Fibroblast of peridontal ligament (primary cell): Measurements from ENCODE around the gene GALNT12.

Experiments
- DNase-seq: peaks from one replicate; pipeline ENCODE4 v3.0.0-alpha.2; 2010; ENCODE audit errors: extremely low read depth

GALNT12 gene

DNA sequence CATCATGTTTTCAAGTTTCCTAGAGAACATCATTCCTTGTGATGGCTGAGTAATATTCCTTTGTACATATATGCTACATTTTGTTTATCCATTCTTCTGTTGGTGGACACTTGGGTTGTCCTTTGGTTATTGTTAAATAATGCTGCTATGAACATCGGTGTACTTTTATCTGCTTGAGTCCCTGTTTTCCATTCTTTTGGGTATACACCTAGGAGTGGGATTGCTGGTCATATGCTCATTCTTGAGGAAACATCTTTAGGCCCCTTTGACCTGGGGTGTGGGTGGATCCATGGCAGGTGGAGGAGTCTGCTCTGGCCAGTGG is 25.3 kb downstream of the GALNT12 start:
- DNase-seq: no peak

DNA sequence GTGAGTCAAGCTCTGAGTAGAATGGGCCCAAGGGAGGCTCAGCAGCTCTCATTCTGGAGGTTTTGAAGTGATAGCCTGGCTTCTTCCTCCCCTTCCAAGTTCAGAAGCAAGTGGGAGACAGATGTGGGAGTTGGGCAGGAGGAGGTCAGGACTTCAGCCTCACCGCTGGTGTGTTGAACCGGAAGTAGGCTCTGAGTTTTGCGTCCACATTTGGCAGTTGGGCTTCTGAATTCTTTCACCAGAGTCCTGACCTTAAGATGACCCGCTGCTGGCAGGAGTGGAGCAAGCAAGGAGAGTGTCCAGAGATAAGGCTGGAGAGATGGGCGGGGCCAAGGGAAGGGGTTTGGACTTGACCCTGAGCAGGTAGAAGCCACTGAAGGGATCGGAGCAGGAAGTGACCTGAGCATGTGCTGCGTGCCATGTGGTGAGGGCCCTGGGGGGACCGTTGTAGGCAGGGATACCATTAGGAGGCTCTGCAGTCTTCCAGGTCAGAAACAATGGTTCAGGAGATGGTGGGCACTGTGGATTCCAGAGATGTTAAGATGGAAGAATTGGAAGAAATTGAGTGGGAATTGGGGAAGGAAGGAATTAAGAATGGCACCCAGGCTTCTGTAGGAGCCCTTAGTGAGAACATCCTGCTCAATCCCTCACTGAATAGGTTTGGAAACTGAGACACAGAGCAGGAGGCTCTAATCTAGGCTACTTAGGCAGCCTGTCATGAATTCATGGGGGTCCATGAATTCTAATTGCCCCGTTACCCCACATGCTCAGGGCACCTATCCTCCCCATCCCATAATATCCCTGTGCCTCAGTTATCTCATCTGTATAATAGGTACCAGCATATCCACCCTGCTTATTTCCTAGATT is 25.9 kb downstream of the GALNT12 start:
- DNase-seq: no peak

DNA sequence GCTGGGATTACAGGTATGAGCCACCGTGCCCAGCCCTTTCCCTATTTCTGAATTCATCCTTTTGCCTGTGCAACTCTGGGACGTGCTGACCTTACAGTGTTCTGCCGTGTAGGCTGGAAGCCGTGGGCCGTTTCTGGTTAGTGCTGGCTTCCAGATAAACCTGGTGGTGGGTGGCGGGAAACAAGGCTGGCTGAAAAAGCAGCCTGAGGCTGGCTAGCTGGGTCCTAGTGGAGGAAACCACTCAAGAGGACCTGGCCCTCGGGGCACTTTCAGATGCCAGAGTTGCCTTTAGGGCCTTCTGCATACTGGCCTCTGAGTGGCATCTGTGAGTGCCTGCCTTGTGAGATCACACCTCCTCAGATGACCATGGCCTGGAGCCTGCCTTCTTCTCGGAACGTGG is 26.9 kb downstream of the GALNT12 start:
- no peak for DNase-seq

DNA sequence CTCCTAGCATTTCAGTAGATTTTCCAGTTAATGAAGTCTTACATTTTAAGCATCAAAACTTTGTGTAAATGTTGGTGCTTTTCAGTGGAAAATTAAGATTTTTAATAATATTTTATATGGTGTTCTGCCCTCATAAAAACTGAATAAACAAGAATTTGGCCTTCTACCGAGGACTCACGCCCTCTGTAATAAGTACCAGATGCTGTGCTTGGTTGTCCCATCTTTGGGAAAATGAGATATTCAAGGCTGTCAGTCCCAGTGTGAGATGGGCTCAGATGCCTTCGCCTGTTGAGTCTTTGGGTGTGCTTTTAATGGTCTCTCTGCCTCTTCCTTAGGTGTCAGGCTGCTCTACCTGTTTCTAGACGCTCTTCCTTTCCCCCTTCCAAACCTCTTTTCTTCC is 28.7 kb downstream of the GALNT12 start:
- DNase-seq: no peak

DNA sequence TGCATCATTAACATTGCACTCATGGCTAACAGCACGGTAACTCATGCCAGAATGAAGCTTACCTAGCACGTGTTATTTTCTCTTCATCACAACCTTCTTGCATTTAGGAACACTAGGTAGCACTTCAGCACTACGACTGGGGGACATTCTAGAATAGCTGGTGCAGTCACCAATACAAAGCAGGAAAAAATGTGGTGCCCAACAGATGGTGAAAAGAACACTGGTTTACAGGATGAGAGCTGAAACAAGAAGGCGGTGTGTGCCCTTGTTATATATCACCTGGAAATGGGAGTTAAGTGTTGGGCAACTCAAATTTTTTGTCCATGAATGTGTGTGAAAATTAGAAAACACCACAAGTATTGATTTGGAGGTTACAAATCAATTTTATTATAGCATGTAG is 30.0 kb downstream of the GALNT12 start:
- DNase-seq: no peak

DNA sequence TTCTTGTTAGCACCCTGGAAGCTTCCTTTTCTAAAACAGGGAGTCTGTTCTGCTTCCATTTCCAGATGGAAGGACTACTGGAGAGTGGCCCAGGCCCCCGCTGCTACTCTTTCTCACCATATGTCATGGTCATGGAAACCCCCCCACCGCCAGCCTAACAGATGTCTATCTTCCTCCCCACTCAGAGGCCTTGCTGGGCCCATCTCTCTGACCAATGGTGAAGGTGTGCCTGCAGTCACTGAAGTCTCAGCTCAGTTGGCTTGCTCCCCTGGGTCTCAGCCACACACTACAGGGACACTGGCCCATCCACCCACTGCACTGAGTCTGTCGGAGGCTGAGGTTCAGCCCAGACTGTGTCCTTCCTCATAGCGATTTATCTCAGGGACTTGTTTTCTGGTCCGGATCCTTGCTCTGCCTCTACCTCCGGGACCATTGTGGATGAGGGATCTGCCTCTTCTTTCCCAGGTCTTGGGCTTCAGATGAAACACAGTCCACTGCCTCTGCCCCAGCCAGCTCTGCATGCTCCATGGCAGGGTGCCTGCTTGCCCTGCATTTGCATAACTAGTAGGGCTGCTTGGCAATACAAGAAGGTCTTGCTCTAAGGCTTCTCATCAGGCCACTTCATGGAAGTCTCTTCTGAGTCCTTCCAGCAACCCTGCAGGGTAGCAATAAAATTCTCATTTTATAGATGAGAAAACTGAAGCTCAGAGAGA is 30.8 kb downstream of the GALNT12 start:
- DNase-seq: no peak

DNA sequence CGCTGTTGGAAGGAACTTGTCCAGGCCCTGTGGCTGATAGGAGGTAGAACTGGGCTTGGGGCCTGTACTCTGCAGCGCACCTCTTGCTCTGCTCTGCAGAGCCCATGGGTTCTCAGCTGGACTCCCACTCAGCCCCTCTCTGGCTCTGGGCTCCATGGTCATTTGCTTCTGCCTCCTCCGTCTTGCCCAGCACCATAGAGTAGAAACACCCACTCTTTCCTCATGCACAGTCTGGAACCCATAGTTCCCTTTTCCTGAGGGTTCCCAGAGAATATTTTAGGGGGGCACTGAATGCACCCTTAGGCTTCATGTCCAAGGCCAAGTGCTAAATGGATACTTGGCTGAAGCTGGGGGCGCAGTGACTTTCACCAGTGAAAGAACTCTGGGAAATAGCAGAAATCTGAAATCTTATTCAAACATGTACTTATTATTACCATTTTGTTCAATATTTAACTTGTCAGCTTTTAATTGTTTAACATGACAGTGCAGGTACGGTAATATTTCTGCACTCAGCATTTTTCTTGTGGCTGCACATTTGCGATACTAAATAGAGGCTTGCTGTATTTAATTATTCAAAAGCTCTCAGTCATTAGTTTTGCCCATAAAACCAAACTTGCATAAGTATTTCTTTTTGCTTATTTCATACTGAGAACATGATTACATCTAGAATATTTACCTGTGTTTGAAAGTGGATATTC is 31.5 kb downstream of the GALNT12 start:
- no peak for DNase-seq

DNA sequence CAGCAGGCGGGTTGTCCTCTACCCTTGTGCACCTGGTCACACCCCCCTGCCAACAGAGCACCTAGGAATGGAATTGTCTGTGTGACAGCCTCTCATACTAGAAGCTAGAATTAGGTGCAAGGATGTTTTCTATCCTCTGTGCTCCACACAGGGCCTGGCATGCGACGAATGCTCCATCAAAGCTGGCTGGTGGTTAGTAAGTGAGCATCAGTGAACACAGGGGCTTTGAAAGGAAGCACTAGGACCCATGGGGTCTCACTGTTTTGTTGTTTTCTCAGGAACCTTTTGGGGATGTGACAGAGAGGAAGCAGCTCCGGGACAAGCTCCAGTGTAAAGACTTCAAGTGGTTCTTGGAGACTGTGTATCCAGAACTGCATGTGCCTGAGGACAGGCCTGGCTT is 32.3 kb downstream of the GALNT12 start:
- DNase-seq: no peak

DNA sequence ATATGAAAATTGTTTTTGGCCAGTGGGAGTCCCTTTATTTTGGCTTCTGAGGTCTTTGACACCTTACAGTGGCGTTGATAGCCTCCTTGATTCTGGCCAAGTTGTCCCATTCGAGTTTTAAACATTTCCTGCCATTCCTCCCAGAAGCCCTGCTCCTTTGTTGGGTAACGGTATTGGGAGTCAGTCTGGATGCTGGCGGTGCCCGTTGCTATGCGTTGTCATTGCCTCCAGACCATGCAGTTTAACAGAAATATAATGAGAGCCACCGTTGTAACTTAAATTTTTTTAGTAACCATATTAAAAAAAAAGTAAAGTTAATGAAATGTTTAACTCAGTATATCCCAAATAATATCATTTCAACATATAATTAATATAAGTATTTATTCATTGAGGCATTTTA is 35.0 kb downstream of the GALNT12 start:
- DNase-seq: no peak

DNA sequence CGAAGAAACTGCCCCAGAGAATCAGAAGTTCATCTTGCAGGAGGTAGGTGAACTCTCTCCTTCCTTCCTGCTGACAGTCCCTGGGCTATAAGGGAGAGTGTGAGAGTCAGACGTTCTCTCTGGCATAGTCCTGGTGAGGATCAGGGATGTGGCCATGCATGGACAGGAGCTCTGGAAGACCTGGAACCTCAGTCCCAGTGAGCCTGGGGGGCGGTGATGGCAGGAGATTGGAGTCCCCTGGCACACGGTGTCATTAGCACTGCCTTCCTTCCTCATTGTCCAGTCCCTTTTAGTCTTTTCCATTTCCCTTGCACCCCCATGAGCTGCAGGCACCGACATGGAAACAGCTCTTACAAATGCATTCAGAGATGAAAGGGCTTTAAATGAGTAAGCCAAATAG is 38.6 kb downstream of the GALNT12 start:
- DNase-seq: no peak

DNA sequence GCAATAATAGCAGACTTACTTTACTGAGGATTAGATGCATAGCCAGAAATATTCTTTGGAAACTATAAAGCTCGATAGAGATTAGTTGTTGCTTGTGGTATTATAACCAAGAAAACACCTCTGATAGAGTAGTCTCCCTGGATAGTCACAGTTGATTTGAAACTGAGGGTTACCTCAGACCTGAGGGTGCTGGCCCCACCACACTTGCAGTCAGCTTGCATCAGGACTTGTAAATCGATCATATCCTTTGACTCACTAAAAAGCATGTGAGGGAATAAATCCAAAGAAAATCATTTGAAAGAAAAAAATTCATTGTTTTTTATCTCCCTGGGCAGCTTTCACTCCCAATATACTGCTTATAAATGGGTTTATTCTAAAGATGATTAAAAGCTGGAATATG is 39.4 kb downstream of the GALNT12 start:
- DNase-seq: no peak

DNA sequence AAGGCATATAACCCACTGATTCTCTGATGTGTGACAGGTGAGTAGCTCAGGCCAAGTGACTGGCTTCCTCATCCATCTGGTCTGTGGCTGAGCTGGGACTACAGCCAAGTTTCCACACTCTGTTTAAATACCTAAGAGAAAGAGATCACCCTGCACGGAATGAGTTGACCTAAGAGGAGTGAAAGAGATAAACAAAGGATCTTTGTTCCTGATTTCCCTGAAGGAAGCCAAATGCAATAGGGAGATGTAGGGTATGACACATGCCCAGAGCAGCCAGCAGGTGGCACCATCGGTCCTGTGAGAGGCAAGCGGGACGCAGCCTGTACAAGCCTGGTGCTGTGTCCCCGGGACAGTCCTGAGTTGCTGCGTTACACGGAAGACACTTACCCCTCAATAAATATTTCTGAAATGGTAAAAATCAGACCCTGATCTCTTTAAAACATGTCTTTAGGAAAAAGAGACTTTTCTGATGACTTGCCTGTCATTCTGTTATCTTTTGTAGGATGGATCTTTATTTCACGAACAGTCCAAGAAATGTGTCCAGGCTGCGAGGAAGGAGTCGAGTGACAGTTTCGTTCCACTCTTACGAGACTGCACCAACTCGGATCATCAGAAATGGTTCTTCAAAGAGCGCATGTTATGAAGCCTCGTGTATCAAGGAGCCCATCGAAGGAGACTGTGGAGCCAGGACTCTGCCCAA is 41.1 kb downstream of the GALNT12 start:
- DNase-seq: peak; percentile 88

DNA sequence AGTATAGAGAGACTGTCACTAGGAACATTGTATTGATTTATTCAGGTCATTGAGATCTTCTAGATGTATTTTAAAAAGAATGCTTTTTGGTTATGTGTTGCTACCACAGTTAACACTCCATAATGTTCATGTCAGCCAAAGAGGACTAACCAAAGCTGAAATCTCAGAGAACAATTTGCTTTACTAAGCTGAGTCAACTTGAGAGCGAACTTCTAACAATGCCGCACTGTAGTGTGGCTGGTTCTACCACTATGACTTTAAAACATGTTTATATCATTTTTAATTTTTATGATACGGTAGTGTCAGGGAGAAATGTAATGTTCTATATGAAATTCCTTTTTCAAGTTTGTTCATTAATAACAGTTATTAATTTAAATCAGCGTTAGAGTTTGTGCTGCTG is 42.1 kb downstream of the GALNT12 start:
- no peak for DNase-seq

DNA sequence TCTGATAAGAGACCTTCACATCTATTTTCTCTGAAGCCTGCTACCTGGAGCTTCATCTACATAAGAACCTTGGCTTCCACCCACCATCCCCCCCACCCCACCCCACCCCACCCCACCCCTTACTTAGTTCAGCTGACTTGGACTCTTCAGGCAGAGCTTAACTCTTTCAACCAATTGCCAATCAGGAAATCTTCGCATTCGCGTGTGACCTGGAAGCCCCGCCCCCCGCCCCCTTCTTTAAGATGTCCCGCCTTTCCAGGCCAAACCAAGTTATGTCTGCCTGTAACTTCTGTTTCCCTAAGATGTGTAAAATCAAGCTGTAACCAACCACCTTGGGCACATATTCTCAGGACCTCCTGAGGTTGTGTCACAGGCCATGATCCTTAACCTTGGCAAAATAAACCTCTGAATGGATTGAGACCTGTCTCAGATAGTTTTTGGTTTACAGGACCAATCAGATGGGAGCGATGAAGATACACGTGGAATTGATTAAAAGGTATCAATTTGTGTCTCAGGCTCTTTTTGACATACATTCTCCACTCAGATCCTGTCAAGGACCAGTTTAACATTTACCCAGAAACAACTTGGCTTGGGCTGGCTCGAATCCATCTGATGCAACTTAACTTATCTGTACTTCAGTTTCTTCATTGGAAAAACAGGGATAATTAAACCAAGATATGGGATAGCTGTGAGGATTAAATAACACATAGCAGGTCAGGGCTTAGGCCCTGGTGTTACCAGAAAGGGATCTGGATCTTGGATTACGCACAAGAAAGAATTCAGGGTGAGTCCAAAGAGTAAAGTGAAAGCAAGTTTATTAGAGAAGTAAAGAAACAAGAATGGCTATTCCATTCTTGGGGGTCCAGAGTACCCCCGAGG is 43.6 kb downstream of the GALNT12 start:
- DNase-seq: no peak

DNA sequence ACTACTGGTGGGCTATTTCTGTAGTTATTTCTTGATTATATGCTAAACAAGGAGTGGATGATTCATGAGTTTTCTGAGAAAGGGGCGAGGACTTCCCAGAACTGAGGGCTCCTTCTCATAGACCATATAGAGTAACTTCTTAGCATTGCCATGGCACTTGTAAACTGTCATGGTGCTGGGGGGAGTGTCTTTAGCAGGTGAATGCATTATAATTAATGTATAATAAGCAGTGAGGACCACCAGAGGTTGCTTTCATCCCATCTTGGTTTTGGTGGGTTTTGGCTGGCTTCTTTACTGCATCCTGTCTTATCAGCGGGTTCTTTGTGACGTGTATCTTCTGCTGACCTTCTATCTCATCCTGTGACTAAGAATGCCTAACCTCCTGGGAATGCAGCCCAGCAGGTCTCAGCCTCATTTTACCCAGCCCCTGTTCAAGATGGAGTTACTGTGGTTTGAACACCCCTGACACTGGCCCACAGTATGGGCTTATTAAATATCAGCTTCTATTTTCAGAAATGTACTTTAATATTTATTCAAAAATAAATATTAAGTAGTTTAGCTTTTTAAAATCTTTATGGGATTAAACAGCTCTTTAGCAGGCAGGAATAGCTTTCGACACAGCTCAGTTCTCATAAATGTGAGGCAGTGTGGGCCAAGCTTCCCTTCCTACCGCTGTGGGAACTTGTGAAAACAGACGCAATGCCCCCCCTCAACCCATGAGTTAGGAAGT is 44.4 kb downstream of the GALNT12 start:
- no peak for DNase-seq

DNA sequence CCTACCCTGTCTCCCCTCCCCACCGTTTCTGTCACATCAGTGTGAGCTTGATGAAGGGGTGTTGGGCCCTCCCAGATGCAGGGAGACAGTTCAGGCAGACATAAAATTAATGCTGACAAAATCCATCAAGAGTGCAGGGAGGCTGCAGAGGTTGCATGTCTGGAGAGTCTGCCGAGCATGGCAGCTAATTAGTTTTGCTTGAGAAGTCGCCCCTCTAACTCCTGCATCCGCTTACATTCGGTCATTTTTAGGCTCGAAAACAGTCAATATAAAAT is 44.9 kb downstream of the GALNT12 start:
- DNase-seq: no peak

DNA sequence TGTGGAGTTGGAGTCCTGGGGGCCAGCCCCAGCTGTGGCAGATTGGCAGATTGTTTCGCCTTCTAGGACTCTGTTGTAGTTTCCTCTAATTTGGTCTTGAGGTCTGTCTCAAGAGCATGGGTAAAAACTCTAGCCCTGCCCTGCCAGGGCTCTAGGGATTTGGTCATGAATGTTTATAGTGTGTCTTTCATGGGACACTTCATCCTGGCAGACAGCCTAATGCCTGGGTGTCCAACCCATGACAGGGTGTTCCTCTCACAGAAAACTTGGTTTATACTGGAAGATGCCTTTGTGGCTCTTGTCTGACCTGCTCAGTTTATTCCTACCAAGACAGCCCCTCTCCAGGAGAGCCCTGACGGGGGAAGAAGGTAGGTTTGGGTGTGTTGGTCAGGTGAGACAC is 45.5 kb downstream of the GALNT12 start:
- DNase-seq: no peak

DNA sequence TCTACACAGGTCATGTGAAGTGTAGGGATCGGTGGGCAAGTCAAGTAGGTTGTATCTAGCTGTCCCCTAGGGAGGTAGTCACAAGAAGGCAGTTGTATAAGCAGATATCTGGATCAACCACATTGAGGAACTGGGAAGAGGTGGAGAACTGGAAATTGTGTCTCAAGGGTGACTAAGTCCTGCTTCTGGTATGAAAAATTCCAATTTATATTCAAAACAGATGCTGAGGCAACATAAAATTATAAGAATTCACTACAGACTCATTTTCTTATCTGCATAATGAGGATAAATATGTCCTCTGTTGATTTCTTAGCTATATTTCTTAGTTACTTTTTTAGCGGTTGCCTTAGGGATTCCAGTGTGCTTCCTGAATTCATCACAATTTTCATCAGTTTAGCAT is 46.8 kb downstream of the GALNT12 start:
- DNase-seq: peak; percentile 86

DNA sequence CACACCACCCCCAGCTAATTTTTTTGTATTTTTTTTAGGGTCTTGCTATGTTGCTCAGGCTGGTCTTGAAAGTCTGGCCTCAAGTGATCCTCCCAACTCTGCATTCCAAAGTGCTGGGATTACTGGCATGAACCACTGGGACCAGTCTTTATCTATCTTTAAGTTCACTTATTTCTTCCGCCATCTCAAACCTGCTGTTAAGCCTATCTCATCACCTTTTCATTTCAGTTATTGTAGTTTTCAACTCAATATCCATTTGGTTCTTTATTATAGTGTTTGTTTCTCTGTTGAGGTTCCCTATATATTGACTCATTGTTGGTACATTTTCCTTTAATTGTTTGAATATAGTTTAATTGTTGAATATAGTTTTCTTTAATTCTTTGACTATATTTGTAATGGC is 48.1 kb downstream of the GALNT12 start:
- DNase-seq: no peak

DNA sequence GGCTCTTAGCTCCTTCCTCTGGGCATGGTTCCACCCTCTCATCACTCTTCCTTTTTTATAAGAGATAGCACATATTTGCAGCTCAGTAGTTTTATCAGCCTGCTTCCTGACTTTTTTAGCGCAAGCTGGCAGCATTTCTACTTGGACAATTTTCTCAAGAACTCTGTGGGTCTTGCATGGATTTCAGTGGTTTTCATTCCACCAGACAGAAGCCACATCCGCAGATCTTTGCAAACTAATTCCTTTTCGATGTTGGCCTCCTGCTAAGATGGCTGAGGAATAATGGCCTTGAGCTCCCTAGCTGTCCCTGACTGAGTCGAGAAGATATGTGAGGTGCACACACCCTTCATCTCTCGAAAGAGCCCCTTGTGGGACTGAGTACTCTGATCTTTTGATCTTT is 49.5 kb downstream of the GALNT12 start:
- DNase-seq: peak; percentile 72

DNA sequence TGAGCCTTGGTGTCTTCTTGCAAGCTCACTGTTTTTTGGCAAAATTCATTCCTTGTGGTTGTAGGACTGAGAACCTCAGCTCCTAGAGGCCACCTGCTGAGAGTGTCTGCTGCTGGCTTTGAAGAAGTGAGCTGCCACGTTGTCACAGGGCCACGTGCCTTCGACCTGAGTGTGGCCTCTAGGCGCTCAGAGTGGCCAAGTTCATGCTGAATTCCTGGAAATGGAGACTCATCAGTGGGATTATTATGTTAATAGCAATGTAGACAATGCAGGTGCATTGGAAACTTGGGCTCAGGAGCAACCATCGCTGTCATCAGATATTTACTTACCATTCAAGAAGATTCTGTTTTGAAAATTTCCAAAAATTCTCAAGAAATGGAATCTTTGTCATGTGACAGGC is 52.5 kb downstream of the GALNT12 start:
- no peak for DNase-seq
